Stomach (tissue), 9 donors: ENCODE measurements around the gene RFTN1. TPM values are rescaled to one million over a fixed set of nuclear protein-coding genes. Genes with fewer than 3 reads are reported as not detected.

ENCODE experiments used
- DNase-seq, 2 donors: peaks; one replicate each; pipeline versions ENCODE4 v3.0.0 to v3.0.0-alpha.2; 2013 to 2019
- H3K27ac ChIP-seq, 5 donors: fragments of 200-600 bp in 4 of 5; sonication (generic) in 4 of 5; one replicate each; pipeline ENCODE4 v1.5.1; 2013 to 2019; ENCODE audit warnings: mild to moderate bottlenecking in 1 of 5, moderate library complexity in 1 of 5
- H3K27me3 ChIP-seq, 3 donors: fragments of 200-600 bp; sonication (generic); one replicate each; pipeline ENCODE4 v1.5.1; 2017 to 2019; ENCODE audit warnings: mixed run types in 1 of 3
- H3K36me3 ChIP-seq, 4 donors: fragments of 200-600 bp; sonication (generic); 1 replicate in 3 of 4; 2 replicates in 1 of 4; pipeline ENCODE4 v1.5.1; 2016 to 2019
- H3K4me1 ChIP-seq, 4 donors: fragments of 200-600 bp; sonication (generic); one replicate each; pipeline ENCODE4 v1.5.1; 2016 to 2019
- H3K4me3 ChIP-seq, 4 donors: fragments of 200-600 bp; sonication (generic) in 3 of 4; one replicate each; pipeline ENCODE4 v1.5.1; 2016 to 2019; ENCODE audit warnings: mild to moderate bottlenecking in 1 of 4
- H3K9me3 ChIP-seq, 4 donors: fragments of 200-600 bp; sonication (generic); one replicate each; pipeline ENCODE4 v1.5.1; 2016 to 2019
- CTCF ChIP-seq, 7 experiments: fragments of 450-650 bp in 4 of 7; fragments of 200-600 bp in 3 of 7; sonication (generic) in 3 of 7; IDR thresholded peaks; one replicate each; pipeline ENCODE4 v1.5.1; 2016 to 2019; ENCODE audit warnings: antibody characterized with exemption in 7 of 7, control low read depth in 2 of 7, mild to moderate bottlenecking in 1 of 7
- EP300 ChIP-seq: sonication (generic); formaldehyde crosslinking; IDR thresholded peaks from one replicate; pipeline ENCODE4 v1.6.1; 2017; ENCODE audit warnings: antibody characterized with exemption
- POLR2A ChIP-seq, 4 donors: fragments of 450-650 bp; IDR thresholded peaks; one replicate each; pipeline ENCODE4 v1.6.1; 2016; ENCODE audit warnings: antibody characterized with exemption in 4 of 4, control low read depth in 2 of 4, mild to moderate bottlenecking in 1 of 4, moderate library complexity in 1 of 4
- POLR2AphosphoS5 ChIP-seq, 3 donors: sonication (generic); formaldehyde crosslinking; IDR thresholded peaks; one replicate each; pipeline ENCODE4 v1.6.1; 2016; ENCODE audit warnings: antibody characterized with exemption in 3 of 3
- WGBS, 5 donors: extraction: QIAGEN DNeasy Blood & Tissue Kit in 3 of 5; methylation state at CpG; one replicate each; pipeline versions ENCODE4 v1.1.5 to v1.1.7; 2013 to 2018; 5-methylcytosine and 5-hydroxymethylcytosine counted together
- intact Hi-C: fragments of 100-400 bp; cut with DNase I; formaldehyde crosslinking; loops from one replicate; pipeline ENCODE4 v1.15.1; 2023; ENCODE audit warnings: low total_unique reads
- polyA plus RNA-seq, 3 donors: library from polyadenylated mRNA; stranded (reverse); fragments of 200-250 nt; gene quantifications; one replicate each; pipeline ENCODE4 v1.2.3, GENCODE V29; 2013
- total RNA-seq, 5 donors: library from RNA; depleted of rRNA; stranded (reverse); fragments of >200 nt; gene quantifications; one replicate each; pipeline versions ENCODE4 v1.1.0 to v1.2.3, GENCODE V29; 2014 to 2016
- donor health status: healthy with polysubstance abuse.
- donor health status: Bipolar disorder and iron deficiency.
- donor health status: healthy.

The RFTN1 gene
- total and polyA plus RNA-seq, 8 donors: 4.6 to 103 (median 18.9) TPM

GRCh38 chr3:16402451-16402850 is 111.0 kb downstream of the RFTN1 start:
- intact Hi-C loops: no loop called here

GRCh38 chr3:16401273-16401672 is 112.2 kb downstream of the RFTN1 start:
- Histone ChIP-seq H3K4me1 (peaks cover 0 to 18% (median 12%) of the 10 kb centered on the region in 4 donors), H3K27ac (peak overlapping the region in 1 of 5 donors; percentile 38), H3K36me3 (no peaks in the 10 kb centered on the region), H3K27me3 (no peaks in the 10 kb centered on the region), H3K9me3 (no peaks in the 10 kb centered on the region), H3K4me3 (no peak overlapping the region)
- TF ChIP-seq POLR2A (IDR thresholded peaks at IDR 0.05) (no peak), EP300 (no peak), CTCF (IDR thresholded peaks at IDR 0.05) (no peak), POLR2AphosphoS5 (IDR thresholded peaks at IDR 0.05) (no peak)
- 59 to 74% (median 64%) methylated on average over 5 of the region's 5 CpGs for WGBS, 5 donors
- no peak for DNase-seq
- intact Hi-C loops: no loop called here

More at GRCh38 chr3:16402451-16402850, 111.0 kb downstream of the RFTN1 start:
- Histone ChIP-seq H3K27me3 (no peaks in the 10 kb centered on the region), H3K4me1 (peaks cover 0 to 18% (median 12%) of the 10 kb centered on the region in 4 donors), H3K4me3 (no peak overlapping the region), H3K36me3 (peaks cover 0 to 1% (median 0%) of the 10 kb centered on the region in 4 donors), H3K27ac (no peak overlapping the region), H3K9me3 (no peaks in the 10 kb centered on the region)
- 85 to 91% (median 90%) methylated on average over 6 of the region's 6 CpGs for WGBS, 5 donors
- no peak for DNase-seq
- no peak for TF ChIP-seq POLR2A (IDR thresholded peaks at IDR 0.05)
- no peak for TF ChIP-seq EP300
- TF ChIP-seq POLR2AphosphoS5 (IDR thresholded peaks at IDR 0.05): no peak
- TF ChIP-seq CTCF (IDR thresholded peaks at IDR 0.05): no peak

- no peak for TF ChIP-seq CTCF (IDR thresholded peaks at IDR 0.05)
- no peak for TF ChIP-seq POLR2A (IDR thresholded peaks at IDR 0.05)
- no peak for TF ChIP-seq EP300
- TF ChIP-seq POLR2AphosphoS5 (IDR thresholded peaks at IDR 0.05): no peak
- peak overlapping the region in 3 of 5 donors; percentile 1 to 57 (median 50) for H3K27ac ChIP-seq
- no peak for DNase-seq
- WGBS, 5 donors: 68 to 82% (median 78%) methylated on average over 11 of the region's 11 CpGs
- H3K36me3 ChIP-seq: no peaks in the 10 kb centered on the region
- intact Hi-C loops: no loop called here
- H3K27me3 ChIP-seq: no peaks in the 10 kb centered on the region
- H3K4me3 ChIP-seq: no peak overlapping the region
- no peaks in the 10 kb centered on the region for H3K9me3 ChIP-seq
- H3K4me1 ChIP-seq: peaks cover 0 to 18% (median 12%) of the 10 kb centered on the region in 4 donors
Observed at GRCh38 chr3:16400106-16400931, 113.2 kb downstream of the RFTN1 start.

- no peaks in the 10 kb centered on the region for H3K36me3 ChIP-seq
- WGBS, 5 donors: 37 to 54% (median 48%) methylated on average over 6 of the region's 6 CpGs
- no peak overlapping the region for H3K4me3 ChIP-seq
- H3K4me1 ChIP-seq: peaks cover 0 to 18% (median 12%) of the 10 kb centered on the region in 4 donors
- intact Hi-C loops: no loop called here
- DNase-seq: peak in 1 of 2 donors; percentile 49
- H3K9me3 ChIP-seq: no peaks in the 10 kb centered on the region
- no peaks in the 10 kb centered on the region for H3K27me3 ChIP-seq
- TF ChIP-seq POLR2AphosphoS5 (IDR thresholded peaks at IDR 0.05): no peak
- no peak for TF ChIP-seq POLR2A (IDR thresholded peaks at IDR 0.05)
- no peak for TF ChIP-seq EP300
- H3K27ac ChIP-seq: peak overlapping the region in 4 of 5 donors; percentile 1 to 57 (median 30)
Observed at GRCh38 chr3:16399473-16399872, 114.0 kb downstream of the RFTN1 start.

GRCh38 chr3:16398648-16399047 is 114.9 kb downstream of the RFTN1 start:
- intact Hi-C loops: no loop called here
- Histone ChIP-seq H3K4me3 (no peak overlapping the region), H3K4me1 (peaks cover 0 to 18% (median 12%) of the 10 kb centered on the region in 4 donors), H3K36me3 (no peaks in the 10 kb centered on the region), H3K9me3 (no peaks in the 10 kb centered on the region), H3K27me3 (no peaks in the 10 kb centered on the region), H3K27ac (no peak overlapping the region)
- TF ChIP-seq CTCF (IDR thresholded peaks at IDR 0.05) (no peak), POLR2AphosphoS5 (IDR thresholded peaks at IDR 0.05) (no peak)
- 46 to 84% (median 60%) methylated on average over 2 of the region's 2 CpGs for WGBS, 5 donors
- no peak for DNase-seq
